CD4-positive, alpha-beta T cell treated with Interleukin-1 beta for 1 hour (primary cell): ENCODE results near the gene GRB7.
"Not testable (repeated sequence)": the region's sequence is repeated elsewhere in the genome, so short reads cannot be mapped to it uniquely, and the experiment has no call there.

Experiments
- DNase-seq, 2 donors: peaks; one replicate each; pipeline ENCODE4 v3.0.0-alpha.2; 2020 to 2022

The GRB7 gene

GRCh38 chr17:39736319-39737165 lies 1.2 kb upstream of the GRB7 start:
- DNase-seq: no peak

- no peak for DNase-seq
Observed at GRCh38 chr17:39737206-39737759, 455 bp upstream of the GRB7 start.

GRCh38 chr17:39738568-39738901 lies 797 bp downstream of the GRB7 start:
- DNase-seq: peak; percentile 54 to 62

- DNase-seq: no peak
Observed at GRCh38 chr17:39738983-39739884, 1.5 kb downstream of the GRB7 start.

GRCh38 chr17:39739885-39740356 lies 2.2 kb downstream of the GRB7 start:
- no peak for DNase-seq

GRCh38 chr17:39740357-39741111 lies 2.8 kb downstream of the GRB7 start:
- DNase-seq: no peak

- no peak for DNase-seq
Observed at GRCh38 chr17:39742126-39742855, 4.6 kb downstream of the GRB7 start.

- DNase-seq: no peak
Observed at GRCh38 chr17:39742856-39743436, 5.2 kb downstream of the GRB7 start.

- DNase-seq: no peak
Observed at GRCh38 chr17:39744075-39744835, 6.5 kb downstream of the GRB7 start.

GRCh38 chr17:39744836-39745215 lies 7.1 kb downstream of the GRB7 start:
- no peak for DNase-seq

GRCh38 chr17:39745335-39746144 lies 7.8 kb downstream of the GRB7 start:
- DNase-seq: no peak

GRCh38 chr17:39746145-39746461 lies 8.4 kb downstream of the GRB7 start:
- DNase-seq: no peak

GRCh38 chr17:39747745-39748144 lies 10.0 kb downstream of the GRB7 start:
- DNase-seq: no peak

GRCh38 chr17:39748444-39749034 lies 10.8 kb downstream of the GRB7 start:
- DNase-seq: not testable (repeated sequence)

GRCh38 chr17:39750131-39751015 lies 12.6 kb downstream of the GRB7 start:
- DNase-seq: no peak

- no peak for DNase-seq
Observed at GRCh38 chr17:39751016-39751543, 13.3 kb downstream of the GRB7 start.

GRCh38 chr17:39751637-39752036 lies 13.9 kb downstream of the GRB7 start:
- DNase-seq: no peak

GRCh38 chr17:39752241-39752881 lies 14.6 kb downstream of the GRB7 start:
- DNase-seq: no peak
